ENCODE results near the gene SEC14L1. TPM values are rescaled to one million over a fixed set of nuclear protein-coding genes. Genes with fewer than 3 reads are reported as not detected.

Gene SEC14L1
- total and polyA plus RNA-seq, 5 donors, result 39.6 to 58.4 (median 49.1) TPM

DNA sequence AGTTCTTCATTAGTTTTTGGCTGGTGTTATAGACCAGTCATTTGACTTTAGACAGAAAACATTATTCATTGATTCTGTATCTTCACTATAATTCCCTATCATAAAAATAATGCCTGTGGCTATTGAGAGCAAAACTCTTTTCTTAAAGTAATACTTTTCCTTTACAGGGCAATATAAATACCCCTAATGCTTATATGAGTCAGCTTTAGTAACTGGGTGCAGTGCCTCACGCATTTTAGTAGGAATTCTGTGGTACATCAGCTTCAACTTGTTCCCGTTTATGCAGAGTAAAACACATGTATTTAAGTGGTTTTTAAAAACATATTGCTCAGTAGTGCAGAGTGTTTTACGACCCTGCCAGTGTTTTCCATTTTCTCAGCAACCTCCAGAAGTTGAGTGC is 68.1 kb downstream of the SEC14L1 start:
- no peak for ATAC-seq
- Histone ChIP-seq H3K27me3 (ENCODE audit: control insufficient read depth, insufficient read depth) (no peaks in the 10 kb centered on the region), H3K4me1 (ENCODE audit: control insufficient read depth, insufficient read depth, low read length) (no peaks in the 10 kb centered on the region), H3K27ac (ENCODE audit: low read length) (no peak overlapping the region), H3K9me3 (ENCODE audit: control insufficient read depth, low read length) (no peaks in the 10 kb centered on the region), H3K4me3 (ENCODE audit: low read length) (no peak overlapping the region)
- DNase-seq, result no peak
- intact Hi-C loops (cut with DNase I), result no loop called here
- WGBS, result 77% methylated on average over 3 of the region's 3 CpGs

DNA sequence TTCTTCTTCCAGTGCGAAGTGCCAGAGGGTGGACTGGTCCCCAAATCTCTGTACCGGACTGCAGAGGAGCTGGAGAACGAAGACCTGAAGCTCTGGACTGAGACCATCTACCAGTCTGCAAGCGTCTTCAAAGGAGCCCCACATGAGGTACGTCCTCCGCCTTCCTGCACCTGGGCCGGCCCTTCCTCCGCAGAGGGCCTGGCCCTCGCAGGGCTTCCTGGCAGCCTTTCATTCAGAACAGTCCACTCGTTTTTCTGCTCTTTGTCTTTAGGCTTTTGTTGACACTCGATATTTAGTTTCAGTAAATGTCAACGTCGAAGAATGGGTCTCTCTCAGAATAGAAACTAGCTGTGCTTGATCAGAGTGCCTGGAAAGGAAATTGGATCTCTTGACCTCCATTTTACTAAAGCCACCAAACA is 68.6 kb downstream of the SEC14L1 start:
- DNase-seq (no peak), ATAC-seq (peak in 1 of 2 donors; percentile 30)
- no peaks in the 10 kb centered on the region for H3K27me3 ChIP-seq (ENCODE audit: control insufficient read depth, insufficient read depth)
- intact Hi-C loops (cut with DNase I), result no loop called here
- no peak overlapping the region for H3K4me3 ChIP-seq (ENCODE audit: low read length)
- no peaks in the 10 kb centered on the region for H3K9me3 ChIP-seq (ENCODE audit: control insufficient read depth, low read length)
- WGBS, result 70% methylated on average over 13 of the region's 13 CpGs
- H3K4me1 ChIP-seq (ENCODE audit: control insufficient read depth, insufficient read depth, low read length), result no peaks in the 10 kb centered on the region
- no peak overlapping the region for H3K27ac ChIP-seq (ENCODE audit: low read length)

DNA sequence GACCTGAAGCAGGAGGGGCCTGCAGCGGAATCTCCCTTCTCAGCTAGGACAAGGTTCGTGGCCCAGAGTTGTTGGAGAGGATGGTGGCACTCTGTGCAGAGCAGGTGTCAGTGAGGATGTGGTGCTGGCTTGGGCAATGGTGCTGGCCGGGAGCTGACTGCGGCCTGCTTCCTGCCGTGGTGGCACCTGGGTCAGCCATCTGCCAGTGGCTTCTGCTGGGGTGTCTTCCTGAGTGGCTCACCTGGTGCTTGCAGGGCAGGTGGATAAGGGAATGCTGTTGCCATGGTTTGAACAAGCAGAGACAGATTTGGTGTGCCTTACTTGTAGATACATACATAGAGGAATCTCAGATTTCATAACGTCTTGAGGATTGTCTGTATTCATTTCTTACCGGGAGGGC is 69.6 kb downstream of the SEC14L1 start:
- DNase-seq (no peak), ATAC-seq (no peak)
- Histone ChIP-seq H3K27ac (ENCODE audit: low read length) (no peak overlapping the region), H3K4me3 (ENCODE audit: low read length) (no peak overlapping the region), H3K4me1 (ENCODE audit: control insufficient read depth, insufficient read depth, low read length) (no peaks in the 10 kb centered on the region), H3K9me3 (ENCODE audit: control insufficient read depth, low read length) (no peaks in the 10 kb centered on the region), H3K27me3 (ENCODE audit: control insufficient read depth, insufficient read depth) (no peaks in the 10 kb centered on the region)
- intact Hi-C loops (cut with DNase I), result loop anchor here in 3 of 4 donors (5.0 to 10.0 kb wide), 4 partner anchors 63 to 116 kb away; partner anchors contain the start of gene SEC14L1 (in 1 of the 3)
- WGBS, result 83% methylated on average over 7 of the region's 7 CpGs

DNA sequence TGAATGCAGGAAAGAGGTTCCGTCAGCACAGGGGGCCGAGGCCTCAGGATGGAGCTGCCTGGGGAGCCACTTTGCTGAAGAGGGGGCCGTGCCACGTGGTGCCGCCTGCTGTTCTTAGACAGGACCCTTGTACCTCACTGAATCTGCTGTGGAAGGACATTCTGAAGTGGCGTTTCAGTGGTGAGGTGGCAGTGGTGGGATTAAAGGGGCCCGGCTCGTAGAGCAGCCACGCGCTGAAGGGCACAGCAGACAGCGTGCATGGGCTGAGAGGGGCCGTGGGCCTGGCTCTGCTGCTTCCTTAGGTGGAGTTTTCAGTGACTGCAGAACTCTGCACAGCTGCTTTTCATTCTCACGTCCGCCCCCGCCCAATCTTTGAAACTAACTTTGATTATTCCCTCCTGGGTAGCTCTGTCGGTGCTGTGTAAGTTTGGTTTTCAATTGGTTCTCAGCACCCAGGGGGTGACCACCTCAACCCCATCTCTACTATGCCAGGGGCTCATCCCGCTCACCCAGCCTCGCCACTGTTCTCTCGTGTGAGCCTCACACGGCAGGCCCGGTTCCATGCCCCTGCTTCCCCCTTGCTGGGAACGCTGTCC is 70.3 kb downstream of the SEC14L1 start:
- Histone ChIP-seq H3K4me3 (ENCODE audit: low read length) (no peak overlapping the region), H3K9me3 (ENCODE audit: control insufficient read depth, low read length) (no peaks in the 10 kb centered on the region), H3K4me1 (ENCODE audit: control insufficient read depth, insufficient read depth, low read length) (no peaks in the 10 kb centered on the region), H3K27ac (ENCODE audit: low read length) (no peak overlapping the region), H3K27me3 (ENCODE audit: control insufficient read depth, insufficient read depth) (no peaks in the 10 kb centered on the region)
- no peak for ATAC-seq
- DNase-seq, result no peak
- 85% methylated on average over 22 of the region's 22 CpGs for WGBS
- intact Hi-C loops (cut with DNase I), result loop anchor here in 3 of 4 donors (5.0 to 10.0 kb wide), 4 partner anchors 64 to 116 kb away; partner anchors contain the start of gene SEC14L1 (in 1 of the 3)

DNA sequence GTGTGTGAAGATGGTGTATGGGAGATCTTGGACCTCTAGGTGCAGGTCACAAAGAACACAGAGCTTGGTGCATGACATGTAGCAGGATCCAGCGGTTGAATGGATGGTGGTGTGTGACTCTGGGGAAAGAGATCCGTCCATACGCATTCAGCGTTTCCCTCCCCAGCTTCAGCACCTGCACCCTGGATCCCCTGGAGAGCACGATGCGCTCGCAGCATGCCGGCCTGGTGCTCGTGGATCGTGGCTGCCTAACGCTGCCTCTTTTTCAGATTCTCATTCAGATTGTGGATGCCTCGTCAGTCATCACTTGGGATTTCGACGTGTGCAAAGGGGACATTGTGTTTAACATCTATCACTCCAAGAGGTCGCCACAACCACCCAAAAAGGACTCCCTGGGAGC is 70.9 kb downstream of the SEC14L1 start:
- Histone ChIP-seq H3K27ac (ENCODE audit: low read length) (no peak overlapping the region), H3K27me3 (ENCODE audit: control insufficient read depth, insufficient read depth) (no peaks in the 10 kb centered on the region), H3K4me1 (ENCODE audit: control insufficient read depth, insufficient read depth, low read length) (no peaks in the 10 kb centered on the region), H3K4me3 (ENCODE audit: low read length) (no peak overlapping the region), H3K9me3 (ENCODE audit: control insufficient read depth, low read length) (no peaks in the 10 kb centered on the region)
- DNase-seq (no peak), ATAC-seq (no peak)
- intact Hi-C loops (cut with DNase I), result loop anchor here in 3 of 4 donors (5.0 to 10.0 kb wide), 4 partner anchors 64 to 117 kb away; partner anchors contain the start of gene SEC14L1 (in 1 of the 3)
- 86% methylated on average over 15 of the region's 15 CpGs for WGBS

DNA sequence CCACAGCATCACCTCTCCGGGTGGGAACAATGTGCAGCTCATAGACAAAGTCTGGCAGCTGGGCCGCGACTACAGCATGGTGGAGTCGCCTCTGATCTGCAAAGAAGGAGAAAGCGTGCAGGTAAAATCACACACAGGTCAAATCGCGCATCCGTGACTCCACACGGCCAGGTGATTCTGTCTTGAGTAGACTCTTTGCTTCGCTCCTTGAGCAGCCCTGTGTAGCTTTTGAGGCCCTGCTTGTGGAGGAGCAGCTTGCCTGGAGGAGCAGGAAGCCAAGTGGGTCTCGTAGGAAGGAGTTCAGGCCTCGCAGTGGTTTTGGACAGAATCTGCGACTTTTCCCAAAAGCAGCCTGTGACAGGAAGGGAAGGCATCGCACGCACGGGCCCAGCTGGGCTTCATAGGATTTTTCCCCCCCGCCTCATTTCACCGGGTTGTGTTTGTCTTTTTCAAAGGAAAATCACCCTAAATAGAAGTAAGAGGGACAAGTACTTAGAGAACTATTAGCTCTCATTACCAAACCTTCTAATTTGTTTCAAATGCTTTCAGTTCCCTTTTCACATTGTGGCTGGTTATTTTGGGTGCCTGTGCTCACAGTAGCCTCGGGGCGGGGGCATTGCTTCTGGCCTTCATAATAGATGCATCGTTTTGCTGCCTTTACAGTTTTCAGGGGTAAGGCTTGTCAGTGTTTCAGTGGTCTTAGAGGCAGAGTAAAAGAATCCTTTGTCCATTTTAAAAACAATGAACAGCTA is 71.5 kb downstream of the SEC14L1 start:
- H3K9me3 ChIP-seq (ENCODE audit: control insufficient read depth, low read length), result no peaks in the 10 kb centered on the region
- no peak overlapping the region for H3K27ac ChIP-seq (ENCODE audit: low read length)
- H3K27me3 ChIP-seq (ENCODE audit: control insufficient read depth, insufficient read depth), result no peaks in the 10 kb centered on the region
- 81% methylated on average over 21 of the region's 21 CpGs for WGBS
- no peaks in the 10 kb centered on the region for H3K4me1 ChIP-seq (ENCODE audit: control insufficient read depth, insufficient read depth, low read length)
- H3K4me3 ChIP-seq (ENCODE audit: low read length), result no peak overlapping the region
- intact Hi-C loops (cut with DNase I), result loop anchor here in 3 of 4 donors (5.0 to 10.0 kb wide), 4 partner anchors 65 to 117 kb away; partner anchors contain the start of gene SEC14L1 (in 1 of the 3)
- ATAC-seq (no peak), DNase-seq (no peak)

DNA sequence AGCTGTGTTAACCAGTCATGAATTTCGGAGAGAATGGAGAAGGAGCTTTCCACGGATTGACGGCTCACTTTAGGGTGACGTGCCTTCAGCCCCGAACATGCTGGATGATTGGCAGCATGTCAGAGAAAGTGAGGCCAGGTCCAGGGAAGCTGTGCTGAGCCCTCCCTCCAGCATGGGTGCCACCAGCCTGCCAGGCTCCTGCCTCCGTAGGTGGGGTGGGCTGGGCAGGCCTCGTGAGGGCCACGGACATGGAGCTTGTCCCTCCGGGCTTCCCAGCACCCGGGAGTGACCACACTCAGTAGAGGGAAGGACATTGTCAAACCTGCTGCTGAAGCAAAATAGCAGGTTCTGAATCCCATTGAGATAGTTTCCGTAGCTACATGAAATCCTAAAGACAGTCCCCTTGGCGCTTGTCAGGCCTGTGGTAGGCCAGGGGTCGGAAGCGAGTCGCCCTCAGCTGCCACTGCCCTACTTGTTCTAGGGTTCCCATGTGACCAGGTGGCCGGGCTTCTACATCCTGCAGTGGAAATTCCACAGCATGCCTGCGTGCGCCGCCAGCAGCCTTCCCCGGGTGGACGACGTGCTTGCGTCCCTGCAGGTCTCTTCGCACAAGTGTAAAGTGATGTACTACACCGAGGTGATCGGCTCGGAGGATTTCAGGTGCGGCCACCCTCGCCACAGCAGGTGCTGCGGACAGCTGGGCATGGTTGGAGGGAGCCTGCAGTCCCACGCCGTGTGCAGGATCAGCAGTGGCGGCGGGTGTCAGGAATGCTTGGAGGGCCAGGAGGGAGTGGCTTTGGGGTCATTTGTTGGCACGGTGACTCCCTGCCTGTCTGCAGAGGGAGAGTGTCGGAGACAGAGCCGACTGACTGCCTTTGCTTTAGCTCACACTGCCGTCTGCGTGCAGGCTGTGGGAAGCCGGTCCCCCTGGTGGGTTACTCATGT is 72.3 kb downstream of the SEC14L1 start:
- ATAC-seq (peak; percentile 71 to 82), DNase-seq (peak; percentile 52 to 81 (median 75))
- peak overlapping the region; percentile 32 for H3K27ac ChIP-seq (ENCODE audit: low read length)
- no peaks in the 10 kb centered on the region for H3K9me3 ChIP-seq (ENCODE audit: control insufficient read depth, low read length)
- H3K4me1 ChIP-seq (ENCODE audit: control insufficient read depth, insufficient read depth, low read length), result no peaks in the 10 kb centered on the region
- 59% methylated on average over 40 of the region's 40 CpGs for WGBS
- H3K4me3 ChIP-seq (ENCODE audit: low read length), result no peak overlapping the region
- no peaks in the 10 kb centered on the region for H3K27me3 ChIP-seq (ENCODE audit: control insufficient read depth, insufficient read depth)
- intact Hi-C loops (cut with DNase I), result loop anchor here in 3 of 4 donors (5.0 to 10.0 kb wide), 4 partner anchors 66 to 118 kb away; partner anchors contain the start of gene SEC14L1 (in 1 of the 3)

DNA sequence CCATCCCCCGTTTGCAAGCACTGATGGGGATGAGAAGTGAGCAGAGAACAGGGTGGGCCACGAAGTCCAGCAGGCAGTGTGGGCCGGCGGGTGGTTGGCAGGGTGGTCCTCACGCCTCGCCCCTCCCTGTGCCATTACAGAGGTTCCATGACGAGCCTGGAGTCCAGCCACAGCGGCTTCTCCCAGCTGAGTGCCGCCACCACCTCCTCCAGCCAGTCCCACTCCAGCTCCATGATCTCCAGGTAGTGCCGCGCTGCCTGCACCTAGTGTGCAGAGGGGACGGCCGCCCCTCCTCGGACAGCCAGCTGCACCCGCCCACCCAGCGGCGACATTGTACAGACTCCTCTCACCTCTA is 73.0 kb downstream of the SEC14L1 start:
- H3K27me3 ChIP-seq (ENCODE audit: control insufficient read depth, insufficient read depth), result no peaks in the 10 kb centered on the region

DNA sequence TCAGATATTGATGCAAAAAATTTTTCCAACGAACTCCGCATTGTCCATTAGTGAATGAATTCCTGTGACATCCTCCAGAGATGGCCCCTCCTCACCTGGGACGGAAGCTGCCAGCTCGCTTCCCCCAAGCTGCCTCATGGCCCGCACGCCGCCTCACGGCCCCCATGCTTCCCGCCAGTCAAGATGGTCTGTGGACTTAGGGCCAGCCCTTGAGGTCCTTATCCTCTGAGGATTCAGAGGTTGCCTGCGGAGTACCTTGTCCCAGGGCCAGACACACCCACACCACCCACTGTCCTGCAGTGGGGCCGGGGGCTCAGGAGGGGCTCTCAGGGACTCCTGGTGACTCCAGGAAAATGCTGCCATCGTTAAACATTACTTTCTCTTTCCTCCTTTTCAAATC is 73.6 kb downstream of the SEC14L1 start:
- Histone ChIP-seq H3K4me1 (ENCODE audit: control insufficient read depth, insufficient read depth, low read length) (no peaks in the 10 kb centered on the region), H3K27ac (ENCODE audit: low read length) (no peak overlapping the region), H3K27me3 (ENCODE audit: control insufficient read depth, insufficient read depth) (no peaks in the 10 kb centered on the region), H3K4me3 (ENCODE audit: low read length) (no peak overlapping the region), H3K9me3 (ENCODE audit: control insufficient read depth, low read length) (no peaks in the 10 kb centered on the region)
- intact Hi-C loops (cut with DNase I), result loop anchor here in 3 of 4 donors (5.0 to 10.0 kb wide), 4 partner anchors 67 to 120 kb away; partner anchors contain the start of gene SEC14L1 (in 1 of the 3)
- no peak for DNase-seq
- 84% methylated on average over 12 of the region's 12 CpGs for WGBS
- ATAC-seq, result no peak

More for the DNA sequence above, 73.0 kb downstream of the SEC14L1 start:
- 76% methylated on average over 17 of the region's 17 CpGs for WGBS
- DNase-seq (no peak), ATAC-seq (peak; percentile 18 to 25)
- Histone ChIP-seq H3K4me1 (ENCODE audit: control insufficient read depth, insufficient read depth, low read length) (no peaks in the 10 kb centered on the region), H3K4me3 (ENCODE audit: low read length) (no peak overlapping the region), H3K9me3 (ENCODE audit: control insufficient read depth, low read length) (no peaks in the 10 kb centered on the region), H3K27ac (ENCODE audit: low read length) (no peak overlapping the region)
- intact Hi-C loops (cut with DNase I), result loop anchor here in 3 of 4 donors (5.0 to 10.0 kb wide), 4 partner anchors 66 to 119 kb away; partner anchors contain the start of gene SEC14L1 (in 1 of the 3)

DNA sequence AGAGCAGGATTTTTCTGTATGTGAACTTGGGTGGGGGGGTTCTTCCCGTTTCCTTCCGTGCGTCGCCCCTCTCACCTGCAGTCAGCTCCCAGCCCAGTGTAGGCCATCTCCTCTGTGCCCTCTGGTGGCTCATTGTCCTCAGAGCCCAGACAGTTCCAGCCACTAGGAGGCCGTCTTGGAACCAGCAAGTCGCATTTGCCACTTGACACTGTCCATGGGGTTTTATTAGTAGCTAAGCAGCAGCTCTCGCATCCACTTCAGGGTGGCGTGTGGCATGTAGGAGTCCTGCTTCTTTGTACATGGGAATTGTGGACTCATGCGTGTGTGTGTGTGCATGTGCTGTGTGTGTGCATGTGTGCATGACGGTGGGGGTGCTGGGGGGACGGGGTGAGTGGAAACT is 74.0 kb downstream of the SEC14L1 start:
- Histone ChIP-seq H3K27me3 (ENCODE audit: control insufficient read depth, insufficient read depth) (no peaks in the 10 kb centered on the region), H3K9me3 (ENCODE audit: control insufficient read depth, low read length) (no peaks in the 10 kb centered on the region), H3K27ac (ENCODE audit: low read length) (no peak overlapping the region), H3K4me1 (ENCODE audit: control insufficient read depth, insufficient read depth, low read length) (no peaks in the 10 kb centered on the region), H3K4me3 (ENCODE audit: low read length) (no peak overlapping the region)
- intact Hi-C loops (cut with DNase I), result loop anchor here in 3 of 4 donors (5.0 to 10.0 kb wide), 4 partner anchors 67 to 120 kb away; partner anchors contain the start of gene SEC14L1 (in 1 of the 3)
- DNase-seq (peak in 1 of 3 donors; percentile 67), ATAC-seq (peak; percentile 54 to 63)
- WGBS, result 59% methylated on average over 11 of the region's 11 CpGs
